Measurements from ENCODE around the gene PIMREG. TPM values are rescaled to one million over a fixed set of nuclear protein-coding genes. Genes with fewer than 3 reads are reported as not detected.
"Not testable (repeated sequence)": the region's sequence is repeated elsewhere in the genome, so short reads cannot be mapped to it uniquely, and the experiment has no call there.

PIMREG gene
- total RNA-seq, 1 experiment from 2014 or later = not detected

DNA sequence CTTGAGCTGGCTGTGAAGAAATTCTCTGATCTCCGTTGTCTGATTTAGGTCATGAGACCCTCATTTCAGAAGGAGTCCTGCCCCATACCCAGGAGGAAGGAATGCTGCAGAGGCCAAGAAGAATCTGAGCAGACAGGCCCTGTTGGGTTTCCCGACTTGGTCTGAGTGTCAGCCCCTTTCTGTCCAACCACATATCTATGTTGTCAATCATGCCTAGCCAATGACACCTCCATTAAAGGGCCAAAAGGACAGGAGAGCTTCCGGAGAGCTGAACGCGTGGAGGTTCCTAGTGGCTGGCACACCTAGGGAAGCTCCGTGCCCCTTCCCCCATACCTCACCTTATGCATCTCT lies 37.8 kb downstream of the PIMREG start:
- H2AFZ ChIP-seq (ENCODE audit: low read length) = no peak overlapping the region
- no peak for DNase-seq
- H3K9ac ChIP-seq (ENCODE audit: low read length) = no peak overlapping the region
- no peak overlapping the region for H3K4me3 ChIP-seq (ENCODE audit: low read length)
- no peak overlapping the region for H3K27ac ChIP-seq (ENCODE audit: low read length)
- H3K4me2 ChIP-seq (ENCODE audit: low read depth, low read length, poor library complexity, severe bottlenecking) = no peak overlapping the region
- no peaks in the 10 kb centered on the region for H3K9me3 ChIP-seq (ENCODE audit: low read length)
- peaks cover 10% of the 10 kb centered on the region for H3K4me1 ChIP-seq (ENCODE audit: low read length)
- H3K9me2 ChIP-seq (replicated peaks; ENCODE audit: insufficient read depth, low read length) = no peaks in the 10 kb centered on the region
- H3K36me3 ChIP-seq (ENCODE audit: insufficient read depth, low read length) = no peaks in the 10 kb centered on the region
- no peaks in the 10 kb centered on the region for H4K20me1 ChIP-seq (ENCODE audit: insufficient read depth, low read depth, low read length)
- no peaks in the 10 kb centered on the region for H3K27me3 ChIP-seq (ENCODE audit: low read length)
- no peaks in the 10 kb centered on the region for H3K79me2 ChIP-seq (ENCODE audit: low read length)

GRCh38 chr17:6482796-6483195 lies 38.5 kb downstream of the PIMREG start:
- not testable (repeated sequence) for H3K9ac ChIP-seq (ENCODE audit: low read length); DNase-seq; H4K20me1 ChIP-seq (ENCODE audit: insufficient read depth, low read depth, low read length); H3K9me3 ChIP-seq (ENCODE audit: low read length); H3K27ac ChIP-seq (ENCODE audit: low read length); H3K4me3 ChIP-seq (ENCODE audit: low read length); H3K36me3 ChIP-seq (ENCODE audit: insufficient read depth, low read length); H3K79me2 ChIP-seq (ENCODE audit: low read length); H2AFZ ChIP-seq (ENCODE audit: low read length); H3K9me2 ChIP-seq (replicated peaks; ENCODE audit: insufficient read depth, low read length); H3K27me3 ChIP-seq (ENCODE audit: low read length); H3K4me2 ChIP-seq (ENCODE audit: low read depth, low read length, poor library complexity, severe bottlenecking)
- peaks cover 10% of the 10 kb centered on the region for H3K4me1 ChIP-seq (ENCODE audit: low read length)

DNA sequence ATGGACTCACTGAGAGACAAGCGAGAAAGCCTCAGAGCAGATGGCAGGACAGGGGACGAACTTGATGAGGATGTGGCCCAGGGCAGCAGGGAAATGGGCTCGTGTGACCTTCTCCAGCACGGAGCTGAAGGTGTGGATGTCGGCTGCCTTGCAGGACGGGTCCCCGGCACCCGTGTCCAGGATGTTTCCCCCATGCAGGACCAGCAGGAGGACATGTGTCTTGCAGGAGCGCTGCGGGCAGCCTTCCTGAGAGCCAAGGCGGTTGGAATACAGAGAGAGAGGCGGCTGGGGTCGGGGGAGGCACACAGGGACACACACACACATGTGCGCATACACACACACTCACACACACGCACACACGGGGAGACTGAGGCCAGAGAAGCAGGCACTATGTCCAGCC lies 39.3 kb downstream of the PIMREG start:
- peaks cover 10% of the 10 kb centered on the region for H3K4me1 ChIP-seq (ENCODE audit: low read length)
- H3K9me3 ChIP-seq (ENCODE audit: low read length) = no peaks in the 10 kb centered on the region
- no peaks in the 10 kb centered on the region for H3K27me3 ChIP-seq (ENCODE audit: low read length)
- no peak overlapping the region for H3K9ac ChIP-seq (ENCODE audit: low read length)
- no peak overlapping the region for H3K4me2 ChIP-seq (ENCODE audit: low read depth, low read length, poor library complexity, severe bottlenecking)
- no peaks in the 10 kb centered on the region for H3K36me3 ChIP-seq (ENCODE audit: insufficient read depth, low read length)
- no peak for DNase-seq
- H3K4me3 ChIP-seq (ENCODE audit: low read length) = no peak overlapping the region
- no peaks in the 10 kb centered on the region for H4K20me1 ChIP-seq (ENCODE audit: insufficient read depth, low read depth, low read length)
- H3K79me2 ChIP-seq (ENCODE audit: low read length) = no peaks in the 10 kb centered on the region
- H2AFZ ChIP-seq (ENCODE audit: low read length) = no peak overlapping the region
- no peaks in the 10 kb centered on the region for H3K9me2 ChIP-seq (replicated peaks; ENCODE audit: insufficient read depth, low read length)
- H3K27ac ChIP-seq (ENCODE audit: low read length) = no peak overlapping the region

DNA sequence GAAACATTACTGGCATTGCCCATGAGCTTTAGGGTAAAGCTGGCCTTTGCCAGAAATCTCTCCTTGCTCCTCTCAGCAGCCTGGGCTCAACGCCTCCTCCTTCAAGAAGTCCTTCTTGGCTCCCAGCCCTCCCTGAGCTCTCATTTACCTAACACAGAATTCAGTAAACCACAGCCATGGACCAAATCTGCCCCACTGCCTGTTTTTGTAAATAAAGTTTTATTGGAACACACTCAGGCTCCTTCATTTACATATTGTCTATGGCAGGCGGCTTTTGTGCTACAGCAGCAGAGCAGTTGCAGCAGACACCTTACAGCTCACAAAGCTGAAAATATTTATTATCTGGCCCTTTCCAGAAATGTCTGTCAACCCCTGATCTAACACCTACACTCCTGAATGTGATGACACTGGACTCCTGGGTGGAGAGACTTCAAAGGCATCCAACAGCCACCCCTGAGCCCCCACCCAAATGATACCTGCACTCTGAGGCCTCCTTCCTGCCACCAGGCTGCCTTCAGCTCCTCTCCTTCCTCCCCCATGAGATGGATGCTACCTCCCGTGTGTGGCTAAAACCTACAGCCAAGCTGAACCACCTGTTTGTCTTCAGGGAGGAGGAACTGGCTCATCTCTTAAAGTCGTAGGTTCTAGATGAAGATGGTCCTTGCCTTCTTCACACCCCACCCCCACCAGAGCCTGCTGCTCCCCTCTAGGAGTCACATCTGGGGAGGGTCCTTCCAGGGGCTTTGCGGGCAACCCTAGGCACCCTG lies 41.6 kb downstream of the PIMREG start:
- H3K9me3 ChIP-seq (ENCODE audit: low read length) = no peaks in the 10 kb centered on the region
- H3K4me2 ChIP-seq (ENCODE audit: low read depth, low read length, poor library complexity, severe bottlenecking) = no peak overlapping the region
- H3K9ac ChIP-seq (ENCODE audit: low read length) = no peak overlapping the region
- H3K79me2 ChIP-seq (ENCODE audit: low read length) = no peaks in the 10 kb centered on the region
- DNase-seq = no peak
- H4K20me1 ChIP-seq (ENCODE audit: insufficient read depth, low read depth, low read length) = no peaks in the 10 kb centered on the region
- no peaks in the 10 kb centered on the region for H3K36me3 ChIP-seq (ENCODE audit: insufficient read depth, low read length)
- H3K4me3 ChIP-seq (ENCODE audit: low read length) = no peak overlapping the region
- no peaks in the 10 kb centered on the region for H3K9me2 ChIP-seq (replicated peaks; ENCODE audit: insufficient read depth, low read length)
- no peaks in the 10 kb centered on the region for H3K27me3 ChIP-seq (ENCODE audit: low read length)
- H3K27ac ChIP-seq (ENCODE audit: low read length) = no peak overlapping the region
- H3K4me1 ChIP-seq (ENCODE audit: low read length) = peaks cover 10% of the 10 kb centered on the region
- H2AFZ ChIP-seq (ENCODE audit: low read length) = no peak overlapping the region

- no peak overlapping the region for H3K27ac ChIP-seq (ENCODE audit: low read length)
- no peaks in the 10 kb centered on the region for H3K36me3 ChIP-seq (ENCODE audit: insufficient read depth, low read length)
- no peaks in the 10 kb centered on the region for H3K9me3 ChIP-seq (ENCODE audit: low read length)
- no peaks in the 10 kb centered on the region for H3K27me3 ChIP-seq (ENCODE audit: low read length)
- H3K4me1 ChIP-seq (ENCODE audit: low read length) = peaks cover 10% of the 10 kb centered on the region
- no peaks in the 10 kb centered on the region for H3K79me2 ChIP-seq (ENCODE audit: low read length)
- no peaks in the 10 kb centered on the region for H4K20me1 ChIP-seq (ENCODE audit: insufficient read depth, low read depth, low read length)
- no peak overlapping the region for H3K9ac ChIP-seq (ENCODE audit: low read length)
- DNase-seq = no peak
- no peaks in the 10 kb centered on the region for H3K9me2 ChIP-seq (replicated peaks; ENCODE audit: insufficient read depth, low read length)
- no peak overlapping the region for H2AFZ ChIP-seq (ENCODE audit: low read length)
- H3K4me2 ChIP-seq (ENCODE audit: low read depth, low read length, poor library complexity, severe bottlenecking) = no peak overlapping the region
- H3K4me3 ChIP-seq (ENCODE audit: low read length) = no peak overlapping the region
Observed at GRCh38 chr17:6487251-6488007, 43.2 kb downstream of the PIMREG start.

- H3K27ac ChIP-seq (ENCODE audit: low read length) = no peak overlapping the region
- no peaks in the 10 kb centered on the region for H3K79me2 ChIP-seq (ENCODE audit: low read length)
- H3K27me3 ChIP-seq (ENCODE audit: low read length) = no peaks in the 10 kb centered on the region
- no peak overlapping the region for H3K4me3 ChIP-seq (ENCODE audit: low read length)
- no peaks in the 10 kb centered on the region for H4K20me1 ChIP-seq (ENCODE audit: insufficient read depth, low read depth, low read length)
- H2AFZ ChIP-seq (ENCODE audit: low read length) = no peak overlapping the region
- H3K9me2 ChIP-seq (replicated peaks; ENCODE audit: insufficient read depth, low read length) = no peaks in the 10 kb centered on the region
- H3K9ac ChIP-seq (ENCODE audit: low read length) = no peak overlapping the region
- H3K4me1 ChIP-seq (ENCODE audit: low read length) = peaks cover 10% of the 10 kb centered on the region
- DNase-seq = no peak
- no peaks in the 10 kb centered on the region for H3K36me3 ChIP-seq (ENCODE audit: insufficient read depth, low read length)
- no peak overlapping the region for H3K4me2 ChIP-seq (ENCODE audit: low read depth, low read length, poor library complexity, severe bottlenecking)
- no peaks in the 10 kb centered on the region for H3K9me3 ChIP-seq (ENCODE audit: low read length)
Observed at GRCh38 chr17:6488008-6488539, 43.8 kb downstream of the PIMREG start.

- Histone ChIP-seq H3K9me2 (replicated peaks; ENCODE audit: insufficient read depth, low read length) (no peaks in the 10 kb centered on the region), H3K27ac (ENCODE audit: low read length) (no peak overlapping the region), H4K20me1 (ENCODE audit: insufficient read depth, low read depth, low read length) (no peaks in the 10 kb centered on the region), H3K9me3 (ENCODE audit: low read length) (no peaks in the 10 kb centered on the region), H3K36me3 (ENCODE audit: insufficient read depth, low read length) (no peaks in the 10 kb centered on the region), H2AFZ (ENCODE audit: low read length) (no peak overlapping the region), H3K27me3 (ENCODE audit: low read length) (no peaks in the 10 kb centered on the region), H3K4me1 (ENCODE audit: low read length) (peaks cover 10% of the 10 kb centered on the region), H3K9ac (ENCODE audit: low read length) (no peak overlapping the region), H3K4me2 (ENCODE audit: low read depth, low read length, poor library complexity, severe bottlenecking) (no peak overlapping the region), H3K79me2 (ENCODE audit: low read length) (no peaks in the 10 kb centered on the region), H3K4me3 (ENCODE audit: low read length) (no peak overlapping the region)
- no peak for DNase-seq
Observed at GRCh38 chr17:6489016-6489550, 44.8 kb downstream of the PIMREG start.

GRCh38 chr17:6491071-6491700 lies 46.9 kb downstream of the PIMREG start:
- H4K20me1 ChIP-seq (ENCODE audit: insufficient read depth, low read depth, low read length) = no peaks in the 10 kb centered on the region
- no peaks in the 10 kb centered on the region for H3K9me3 ChIP-seq (ENCODE audit: low read length)
- no peak overlapping the region for H3K9ac ChIP-seq (ENCODE audit: low read length)
- H3K4me1 ChIP-seq (ENCODE audit: low read length) = peaks cover 21% of the 10 kb centered on the region
- H3K27me3 ChIP-seq (ENCODE audit: low read length) = no peaks in the 10 kb centered on the region
- H3K9me2 ChIP-seq (replicated peaks; ENCODE audit: insufficient read depth, low read length) = no peaks in the 10 kb centered on the region
- no peak overlapping the region for H3K4me2 ChIP-seq (ENCODE audit: low read depth, low read length, poor library complexity, severe bottlenecking)
- no peak overlapping the region for H2AFZ ChIP-seq (ENCODE audit: low read length)
- DNase-seq = no peak
- no peak overlapping the region for H3K4me3 ChIP-seq (ENCODE audit: low read length)
- no peaks in the 10 kb centered on the region for H3K79me2 ChIP-seq (ENCODE audit: low read length)
- no peak overlapping the region for H3K27ac ChIP-seq (ENCODE audit: low read length)
- H3K36me3 ChIP-seq (ENCODE audit: insufficient read depth, low read length) = no peaks in the 10 kb centered on the region

Measured in Karpas-422 (cell line).